Neural cell (in vitro differentiated cells): ENCODE data around the gene ZBTB42.

ENCODE experiments used
- CTCF ChIP-seq: fragments of 450-650 bp; IDR thresholded peaks from 2 replicates; pipeline ENCODE4 v1.5.1; 2014; ENCODE audit warnings: antibody characterized with exemption, mild to moderate bottlenecking, moderate library complexity; ENCODE audit not compliant: poor library complexity, severe bottlenecking
- EP300 ChIP-seq: fragments of 450-650 bp; conservative IDR thresholded peaks from 2 replicates; pipeline ENCODE4 v1.6.1; 2014; ENCODE audit warnings: antibody characterized with exemption, mild to moderate bottlenecking, moderate library complexity; ENCODE audit not compliant: poor library complexity, severe bottlenecking
- EZH2 ChIP-seq: fragments of 200-600, 300-800 bp; shearing (Covaris generic), sonication (generic); IDR thresholded peaks from 2 replicates; pipeline ENCODE4 v1.6.1; 2014; ENCODE audit warnings: antibody characterized with exemption, low read length, borderline replicate concordance, mild to moderate bottlenecking; ENCODE audit not compliant: insufficient read depth, poor library complexity, severe bottlenecking
- MXI1 ChIP-seq: fragments of 450-650 bp; conservative IDR thresholded peaks from 2 replicates; pipeline ENCODE4 v1.6.1; 2014; ENCODE audit warnings: antibody characterized with exemption, mild to moderate bottlenecking; ENCODE audit not compliant: poor library complexity, severe bottlenecking
- POLR2AphosphoS5 ChIP-seq: IDR thresholded peaks from 2 replicates; pipeline ENCODE4 v1.6.1; 2012
- RAD21 ChIP-seq: fragments of 450-650 bp; conservative IDR thresholded peaks from 2 replicates; pipeline ENCODE4 v1.6.1; 2014; ENCODE audit warnings: antibody characterized with exemption, mild to moderate bottlenecking, moderate library complexity

DNA sequence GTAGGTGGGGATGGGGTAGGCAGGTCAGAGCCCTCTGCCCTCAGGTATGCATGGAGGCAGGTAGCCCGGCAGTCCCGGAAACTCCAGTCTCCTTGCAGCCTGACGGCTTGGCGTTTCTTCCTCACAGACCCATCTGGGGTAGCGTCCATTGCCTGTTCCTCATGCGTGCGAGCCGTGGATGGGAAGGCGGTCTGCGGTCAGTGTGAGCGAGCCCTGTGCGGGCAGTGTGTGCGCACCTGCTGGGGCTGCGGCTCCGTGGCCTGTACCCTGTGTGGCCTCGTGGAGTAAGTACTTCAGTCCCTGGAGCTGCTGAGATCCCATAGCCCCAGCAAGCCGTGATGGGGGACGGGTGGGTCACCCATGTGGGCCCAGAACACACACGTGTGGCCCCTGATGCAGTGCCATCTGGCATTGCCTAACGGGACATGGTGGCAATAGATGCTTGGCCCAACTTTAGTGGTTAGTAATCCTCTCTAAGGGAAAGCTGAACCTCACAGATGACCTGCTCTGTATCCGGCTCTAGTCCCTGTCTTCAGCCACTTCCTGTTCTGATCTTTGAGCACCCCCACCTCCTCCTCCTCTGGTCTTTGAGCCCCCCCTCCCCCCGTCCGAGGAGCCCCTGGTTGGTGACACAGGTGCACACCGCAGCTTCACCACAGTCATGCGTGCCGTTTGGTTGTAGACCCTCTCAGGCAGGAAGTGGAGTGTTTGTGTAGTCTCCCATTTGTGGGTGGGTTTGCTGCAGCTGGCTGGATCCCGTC, 44.2 kb upstream of the ZBTB42 start:
- TF ChIP-seq RAD21 (no peak), CTCF (no peak), EZH2 (no peak), POLR2AphosphoS5 (no peak), MXI1 (no peak), EP300 (no peak)
